GM23338 (cell line): ENCODE results near the gene CCNYL1. TPM values are rescaled to one million over a fixed set of nuclear protein-coding genes. Genes with fewer than 3 reads are reported as not detected.

Experiments used
- ATAC-seq: fragments of 200-7000 bp; cut with Tn5 transposase; 3 replicates; pipeline ENCODE4 v1.9.1; 2020
- DNase-seq: peaks from one replicate; pipeline ENCODE4 v3.0.0-alpha.2; 2015; ENCODE audit warnings: low spot score
- H2AFZ ChIP-seq: fragments of 200-600 bp; sonication (generic); 2 replicates; pipeline ENCODE4 v1.8.0; 2016; ENCODE audit warnings: antibody characterized with exemption, mild to moderate bottlenecking, moderate library complexity
- H3F3A ChIP-seq: fragments of 200-600 bp; sonication (generic); replicated peaks from 2 replicates; pipeline ENCODE4 v1.8.0; 2017; ENCODE audit warnings: antibody characterized with exemption, mixed run types, low read depth
- H3K27ac ChIP-seq: fragments of 200-600 bp; sonication (generic); 2 replicates; pipeline ENCODE4 v1.6.1; 2016; ENCODE audit warnings: low read depth
- H3K27me3 ChIP-seq: fragments of 200-600 bp; sonication (generic); 2 replicates; pipeline ENCODE4 v1.8.0; 2016; ENCODE audit warnings: mild to moderate bottlenecking, mixed run types, moderate library complexity; ENCODE audit not compliant: insufficient read depth
- H3K36me3 ChIP-seq: fragments of 200-600 bp; sonication (generic); 2 replicates; pipeline ENCODE4 v1.8.0; 2016; ENCODE audit warnings: mild to moderate bottlenecking; ENCODE audit not compliant: insufficient read depth
- H3K4me1 ChIP-seq: fragments of 200-600 bp; sonication (generic); 2 replicates; pipeline ENCODE4 v1.8.0; 2016; ENCODE audit warnings: mild to moderate bottlenecking, moderate library complexity; ENCODE audit not compliant: insufficient read depth
- H3K4me2 ChIP-seq: fragments of 200-600 bp; sonication (generic); 2 replicates; pipeline ENCODE4 v1.7.1; 2017; ENCODE audit warnings: mixed run types
- H3K4me3 ChIP-seq: fragments of 200-600 bp; sonication (generic); 2 replicates; pipeline ENCODE4 v1.6.1; 2016; ENCODE audit warnings: mixed run types
- H3K79me2 ChIP-seq: fragments of 200-600 bp; sonication (generic); replicated peaks from 2 replicates; pipeline ENCODE4 v1.8.0; 2017; ENCODE audit warnings: mild to moderate bottlenecking; ENCODE audit not compliant: insufficient read depth
- H3K9me2 ChIP-seq: fragments of 200-600 bp; sonication (generic); 2 replicates; pipeline ENCODE4 v1.8.0; 2017; ENCODE audit not compliant: insufficient read depth
- H4K20me1 ChIP-seq: fragments of 200-600 bp; sonication (generic); replicated peaks from 2 replicates; pipeline ENCODE4 v1.8.0; 2017; ENCODE audit warnings: mild to moderate bottlenecking; ENCODE audit not compliant: insufficient read depth
- H3K27ac Mint-ChIP-seq: 2 replicates; pipeline ENCODE4 v1.8.0; 2020; ENCODE audit warnings: inconsistent platforms, mild to moderate bottlenecking, moderate library complexity, mixed read lengths
- H3K27me3 Mint-ChIP-seq: 3 replicates; pipeline ENCODE4 v1.8.0; 2022; ENCODE audit warnings: low read depth, mild to moderate bottlenecking, moderate library complexity, mixed read lengths, inconsistent platforms; ENCODE audit not compliant: insufficient read depth, poor library complexity
- H3K36me3 Mint-ChIP-seq: 3 replicates; pipeline ENCODE4 v1.8.0; 2021; ENCODE audit warnings: low read depth, mild to moderate bottlenecking, inconsistent platforms, moderate library complexity, mixed read lengths
- H3K4me1 Mint-ChIP-seq: 3 replicates; pipeline ENCODE4 v1.8.0; 2020; ENCODE audit warnings: mild to moderate bottlenecking, inconsistent platforms, mixed read lengths
- H3K4me3 Mint-ChIP-seq: 3 replicates; pipeline ENCODE4 v1.8.0; 2021; ENCODE audit warnings: moderate library complexity, mild to moderate bottlenecking, inconsistent platforms, mixed read lengths
- H3K9me3 Mint-ChIP-seq: 3 replicates; pipeline ENCODE4 v1.8.0; 2020; ENCODE audit warnings: moderate library complexity, mild to moderate bottlenecking, inconsistent platforms, mixed read lengths
- CREB1 ChIP-seq: fragments of 250-450 bp; sonication (Bioruptor Pico); IDR thresholded peaks from 2 replicates; pipeline ENCODE4 v1.5.0; 2020; ENCODE audit warnings: low read depth, mild to moderate bottlenecking, moderate library complexity
- JUNB ChIP-seq: IDR thresholded peaks from one replicate; pipeline ENCODE4 v1.6.1; 2016; ENCODE audit warnings: antibody characterized with exemption; ENCODE audit not compliant: unreplicated experiment
- POLR2AphosphoS5 ChIP-seq: IDR thresholded peaks from 2 replicates; pipeline ENCODE4 v1.6.1; 2016; ENCODE audit warnings: antibody characterized with exemption, low read depth
- STAT1 ChIP-seq: IDR thresholded peaks from one replicate; pipeline ENCODE4 v1.6.1; 2016; ENCODE audit warnings: antibody characterized with exemption; ENCODE audit not compliant: unreplicated experiment
- ZNF114 ChIP-seq: fragments of 250-450 bp; sonication (Bioruptor Pico); IDR thresholded peaks from 2 replicates; pipeline ENCODE4 v1.5.0; 2020; ENCODE audit warnings: mild to moderate bottlenecking, moderate library complexity
- ZNF331 ChIP-seq: fragments of 250-450 bp; sonication (Bioruptor Pico); IDR thresholded peaks from 2 replicates; pipeline ENCODE4 v1.5.0; 2020; ENCODE audit warnings: low read depth, mild to moderate bottlenecking, moderate library complexity
- ZNF462 ChIP-seq: fragments of 250-450 bp; sonication (Bioruptor Pico); IDR thresholded peaks from 2 replicates; pipeline ENCODE4 v1.5.0; 2020; ENCODE audit warnings: mild to moderate bottlenecking, moderate library complexity
- polyA plus RNA-seq: library from polyadenylated mRNA; unstranded; fragments of >200 nt; fragmentation: Nextera tagmentation; extraction: Ambion mirVana; gene quantifications from 2 replicates; pipeline ENCODE4 v1.2.1, GENCODE V29; 2016
- total RNA-seq: library from RNA; depleted of rRNA; stranded (reverse); fragments of >200 nt; shearing (Covaris generic); gene quantifications from 2 replicates; pipeline ENCODE4 v1.2.3, GENCODE V29; 2014

CCNYL1 gene
- total and polyA plus RNA-seq, 2 experiments from 2014 or later = 19.6 to 32.1 TPM

- TF ChIP-seq ZNF462 (CRISPR knock-in tag) (no peak), STAT1 (no peak), JUNB (no peak)
These were observed 59.4 kb downstream of the CCNYL1 start (continued) for GRCh38 chr2:207770602-207771404.

- Histone ChIP-seq H3K4me3 (peak overlapping the region; percentile 89), H3K27me3 (peaks cover 6% of the 10 kb centered on the region), H4K20me1 (peaks cover 3% of the 10 kb centered on the region; the same call in 1 of the 2 replicates), H3K9me2 (no peaks in the 10 kb centered on the region), H3K27ac (no peak overlapping the region), H3K4me1 (peaks cover 22% of the 10 kb centered on the region), H3K4me2 (peak overlapping the region; percentile 86), H2AFZ (0 out of 2 replicates have a peak overlapping the region, but pooled peaks have one; percentile 5), H3K79me2 (peaks cover 30% of the 10 kb centered on the region), H3K36me3 (no peaks in the 10 kb centered on the region), H3F3A (peaks cover 22% of the 10 kb centered on the region)
- peaks cover 46% of the 10 kb centered on the region for H3K4me1 Mint-ChIP-seq
- H3K4me3 Mint-ChIP-seq = peak overlapping the region; percentile 84; the same call in 2 of the 3 replicates
- peaks cover 2% of the 10 kb centered on the region for H3K9me3 Mint-ChIP-seq
- ATAC-seq (no peak), DNase-seq (no peak)
- no peak for TF ChIP-seq ZNF331 (CRISPR knock-in tag)
- no peak for TF ChIP-seq CREB1 (CRISPR knock-in tag)
- TF ChIP-seq STAT1 = no peak
- no peak for TF ChIP-seq POLR2AphosphoS5
- TF ChIP-seq ZNF114 = no peak
- peaks cover 26% of the 10 kb centered on the region for H3K27me3 Mint-ChIP-seq
- H3K36me3 Mint-ChIP-seq = peaks cover 19% of the 10 kb centered on the region
- H3K27ac Mint-ChIP-seq = no peak overlapping the region
These were observed 60.0 kb downstream of the CCNYL1 start for GRCh38 chr2:207771421-207771820.
